Activated CD4-positive, alpha-beta T cell treated with anti-CD3 and anti-CD28 coated beads, Interleukin-10, Interleukin-2, amounts not matched to agents 100 ng/mL and 50 ng/mL, durations not matched to agents 16 hours and 8 hours (primary cell): ENCODE measurements around the gene DHODH.
"Not testable (repeated sequence)": the region's sequence is repeated elsewhere in the genome, so short reads cannot be mapped to it uniquely, and the experiment has no call there.

ENCODE experiments used
- DNase-seq: peaks from one replicate; pipeline ENCODE4 v3.0.0-alpha.2; 2020

DHODH gene

DNA sequence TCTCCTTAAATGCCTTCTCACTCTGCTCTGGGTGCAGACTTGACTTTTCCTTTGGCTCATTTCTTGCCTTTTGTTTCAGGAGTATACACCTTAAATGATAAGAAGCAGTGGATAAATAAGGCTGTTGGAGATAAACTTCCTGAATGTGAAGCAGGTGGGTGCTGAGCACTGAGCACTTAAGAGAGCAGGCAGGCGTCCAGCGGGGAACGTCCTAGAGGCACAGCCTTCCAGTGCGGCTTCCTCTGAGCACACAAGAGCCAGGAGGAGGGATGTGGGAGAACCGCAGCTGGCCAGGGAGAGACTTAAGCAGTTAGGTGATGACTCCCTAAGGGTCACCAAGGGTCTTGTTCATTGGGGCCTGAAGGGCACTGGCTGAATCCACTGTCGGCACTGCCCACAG is 48.8 kb downstream of the DHODH start:
- not testable (repeated sequence) for DNase-seq

DNA sequence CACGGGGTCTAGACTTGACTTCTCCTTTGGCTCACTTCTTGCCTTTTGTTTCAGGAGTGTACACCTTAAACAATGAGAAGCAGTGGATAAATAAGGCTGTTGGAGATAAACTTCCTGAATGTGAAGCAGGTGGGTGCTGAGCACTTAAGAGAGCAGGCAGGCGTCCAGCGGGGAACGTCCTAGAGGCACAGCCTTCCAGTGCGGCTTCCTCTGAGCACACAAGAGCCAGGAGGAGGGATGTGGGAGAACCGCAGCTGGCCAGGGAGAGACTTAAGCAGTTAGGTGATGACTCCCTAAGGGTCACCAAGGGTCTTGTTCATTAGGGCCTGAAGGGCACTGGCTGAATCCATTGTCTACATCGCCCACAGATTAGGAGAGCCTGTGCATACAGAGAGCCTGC is 50.5 kb downstream of the DHODH start:
- not testable (repeated sequence) for DNase-seq

DNA sequence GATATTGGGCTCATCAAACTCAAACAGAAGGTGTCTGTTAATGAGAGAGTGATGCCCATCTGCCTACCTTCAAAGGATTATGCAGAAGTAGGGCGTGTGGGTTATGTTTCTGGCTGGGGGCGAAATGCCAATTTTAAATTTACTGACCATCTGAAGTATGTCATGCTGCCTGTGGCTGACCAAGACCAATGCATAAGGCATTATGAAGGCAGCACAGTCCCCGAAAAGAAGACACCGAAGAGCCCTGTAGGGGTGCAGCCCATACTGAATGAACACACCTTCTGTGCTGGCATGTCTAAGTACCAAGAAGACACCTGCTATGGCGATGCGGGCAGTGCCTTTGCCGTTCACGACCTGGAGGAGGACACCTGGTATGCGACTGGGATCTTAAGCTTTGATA is 51.9 kb downstream of the DHODH start:
- no peak for DNase-seq

GRCh38 chr16:72061564-72061963 is 53.0 kb downstream of the DHODH start:
- DNase-seq = no peak

- DNase-seq = no peak
Measured at GRCh38 chr16:72064361-72064894, 55.9 kb downstream of the DHODH start.

DNA sequence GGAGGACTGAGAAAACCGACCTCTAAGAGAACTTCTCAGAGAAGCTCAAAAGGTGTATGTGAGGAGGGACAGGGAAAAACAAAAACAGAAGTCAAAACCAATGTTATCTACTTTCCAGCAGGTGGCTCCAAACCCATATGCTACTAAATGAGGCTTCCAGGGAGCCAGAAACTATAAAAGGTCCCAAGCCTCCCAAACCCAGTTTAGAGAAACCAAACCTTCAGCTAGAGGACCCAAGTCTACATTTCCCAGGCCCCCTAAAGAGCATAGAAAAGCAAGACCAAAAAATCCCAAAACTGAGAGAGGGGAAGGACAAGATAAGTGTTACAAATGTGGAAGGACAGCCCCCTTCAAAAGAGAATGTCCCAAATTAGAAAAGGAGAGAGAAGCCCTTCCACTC is 58.2 kb downstream of the DHODH start:
- DNase-seq = peak; percentile 23

DNA sequence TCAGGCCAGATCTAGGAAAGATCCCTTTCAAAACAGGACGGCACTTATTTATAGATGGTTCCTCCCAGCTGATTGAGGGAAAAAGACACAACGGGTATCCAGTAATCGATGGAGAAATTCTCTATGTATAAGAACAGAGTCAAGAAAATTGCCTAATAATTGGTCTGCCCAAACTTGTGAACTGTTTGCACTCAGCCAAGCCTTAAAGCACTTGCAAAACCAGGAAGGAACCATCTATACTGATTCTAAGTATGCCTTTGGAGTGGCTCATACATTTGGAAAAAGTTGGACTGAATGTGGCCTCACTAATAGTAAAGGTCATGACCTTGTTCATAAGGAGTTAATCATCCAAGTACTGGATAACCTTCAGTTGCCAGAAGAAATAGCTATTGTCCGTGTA is 60.4 kb downstream of the DHODH start:
- DNase-seq = no peak

- DNase-seq = no peak
Measured at GRCh38 chr16:72072514-72073342, 64.2 kb downstream of the DHODH start.

- DNase-seq = no peak
Measured at GRCh38 chr16:72073560-72074230, 65.2 kb downstream of the DHODH start.

DNA sequence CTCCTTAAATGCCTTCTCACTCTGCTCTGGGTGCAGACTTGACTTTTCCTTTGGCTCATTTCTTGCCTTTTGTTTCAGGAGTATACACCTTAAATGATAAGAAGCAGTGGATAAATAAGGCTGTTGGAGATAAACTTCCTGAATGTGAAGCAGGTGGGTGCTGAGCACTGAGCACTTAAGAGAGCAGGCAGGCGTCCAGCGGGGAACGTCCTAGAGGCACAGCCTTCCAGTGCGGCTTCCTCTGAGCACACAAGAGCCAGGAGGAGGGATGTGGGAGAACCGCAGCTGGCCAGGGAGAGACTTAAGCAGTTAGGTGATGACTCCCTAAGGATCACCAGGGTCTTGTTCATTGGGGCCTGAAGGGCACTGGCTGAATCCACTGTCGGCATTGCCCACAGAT is 66.5 kb downstream of the DHODH start:
- DNase-seq = not testable (repeated sequence)
